ENCODE data around the gene JARID2.

The JARID2 gene

GRCh38 chr6:15447546-15448267 lies 201.8 kb downstream of the JARID2 start:
- peak; percentile 36 for DNase-seq

- DNase-seq, result peak; percentile 8
These were observed 203.1 kb downstream of the JARID2 start for GRCh38 chr6:15449011-15449410.

GRCh38 chr6:15451738-15452137 lies 205.9 kb downstream of the JARID2 start:
- DNase-seq, result no peak

GRCh38 chr6:15452182-15452941 lies 206.5 kb downstream of the JARID2 start:
- DNase-seq, result no peak

GRCh38 chr6:15453186-15453585 lies 207.3 kb downstream of the JARID2 start:
- DNase-seq, result peak; percentile 11

- DNase-seq, result no peak
These were observed 207.8 kb downstream of the JARID2 start for GRCh38 chr6:15453622-15454021.

- no peak for DNase-seq
These were observed 210.6 kb downstream of the JARID2 start for GRCh38 chr6:15456422-15456821.

GRCh38 chr6:15457121-15457650 lies 211.3 kb downstream of the JARID2 start:
- DNase-seq, result no peak

GRCh38 chr6:15458021-15458459 lies 212.2 kb downstream of the JARID2 start:
- no peak for DNase-seq

GRCh38 chr6:15460110-15460727 lies 214.3 kb downstream of the JARID2 start:
- DNase-seq, result no peak

- no peak for DNase-seq
These were observed 215.5 kb downstream of the JARID2 start for GRCh38 chr6:15461127-15461944.

GRCh38 chr6:15462256-15462655 lies 216.4 kb downstream of the JARID2 start:
- no peak for DNase-seq

- no peak for DNase-seq
These were observed 217.1 kb downstream of the JARID2 start for GRCh38 chr6:15462717-15463525.

- DNase-seq, result no peak
These were observed 218.4 kb downstream of the JARID2 start for GRCh38 chr6:15464211-15464725.

- no peak for DNase-seq
These were observed 219.3 kb downstream of the JARID2 start for GRCh38 chr6:15465212-15465611.

GRCh38 chr6:15470746-15471145 lies 224.9 kb downstream of the JARID2 start:
- peak; percentile 5 for DNase-seq

GRCh38 chr6:15472621-15473020 lies 226.8 kb downstream of the JARID2 start:
- peak; percentile 32 for DNase-seq

GRCh38 chr6:15473174-15473573 lies 227.3 kb downstream of the JARID2 start:
- peak; percentile 4 for DNase-seq

GRCh38 chr6:15473741-15474161 lies 227.9 kb downstream of the JARID2 start:
- peak; percentile 22 for DNase-seq

GRCh38 chr6:15474196-15474595 lies 228.3 kb downstream of the JARID2 start:
- no peak for DNase-seq

- peak; percentile 26 for DNase-seq
These were observed 229.4 kb downstream of the JARID2 start for GRCh38 chr6:15475261-15475660.

Measured in islet precursor cell (in vitro differentiated cells).